NCI-H1105 treated with DMSO at 0.1 percent for 48 hours (cell line): Measurements from ENCODE around the gene TLE3.

ENCODE experiments used
- DNase-seq: peaks from one replicate; lab custom pipeline; 2025; lab: John Stamatoyannopoulos, UW

The TLE3 gene

DNA sequence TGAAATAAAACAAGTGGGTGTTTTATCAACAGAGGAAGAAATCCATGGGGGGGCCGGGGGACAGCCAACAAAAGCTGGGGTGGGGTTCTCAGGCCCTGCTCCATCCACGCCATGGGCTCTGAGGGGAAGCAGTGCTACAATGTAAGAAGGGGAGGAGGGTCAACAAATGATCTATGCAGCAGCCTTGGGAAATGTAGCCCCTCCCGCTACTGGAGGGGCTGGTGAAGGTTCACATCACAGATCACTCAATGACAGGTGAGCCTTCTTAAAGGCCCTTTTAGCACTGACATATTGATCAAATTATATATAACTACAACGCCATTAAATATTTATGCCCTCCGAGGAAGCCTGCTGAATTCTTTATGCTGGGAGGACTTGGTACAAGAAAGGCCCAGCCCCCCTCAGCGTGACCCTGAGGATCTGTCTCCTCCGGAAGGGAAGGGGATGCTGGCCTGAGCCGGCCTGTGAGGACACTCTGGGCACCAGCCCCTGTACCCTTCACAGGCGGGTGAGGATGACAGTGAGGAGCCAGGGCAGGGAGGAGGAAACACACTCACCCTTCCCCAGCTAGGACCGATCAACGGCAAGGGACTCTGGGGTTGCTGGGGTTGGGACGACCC lies 15.3 kb downstream of the TLE3 start:
- DNase-seq, result no peak

DNA sequence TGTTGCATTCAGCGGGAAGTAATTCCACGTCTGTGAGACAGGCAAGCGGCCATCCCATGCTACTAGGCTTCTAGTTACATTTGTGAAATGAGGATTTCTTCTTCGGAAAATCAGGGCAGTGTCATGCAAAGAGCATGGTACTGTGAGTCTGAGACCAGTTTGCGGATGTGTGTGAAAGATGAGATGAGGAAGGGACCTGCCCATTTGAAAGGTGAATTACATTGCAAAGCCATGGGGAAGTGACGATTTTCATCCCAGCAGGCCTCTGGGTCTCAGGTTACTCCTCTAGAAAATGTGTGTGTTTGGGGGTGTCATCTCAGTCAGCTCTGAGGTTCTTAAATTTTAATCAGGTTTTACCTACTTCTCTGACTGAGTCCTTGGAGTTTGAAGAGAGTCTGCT lies 16.1 kb downstream of the TLE3 start:
- no peak for DNase-seq

DNA sequence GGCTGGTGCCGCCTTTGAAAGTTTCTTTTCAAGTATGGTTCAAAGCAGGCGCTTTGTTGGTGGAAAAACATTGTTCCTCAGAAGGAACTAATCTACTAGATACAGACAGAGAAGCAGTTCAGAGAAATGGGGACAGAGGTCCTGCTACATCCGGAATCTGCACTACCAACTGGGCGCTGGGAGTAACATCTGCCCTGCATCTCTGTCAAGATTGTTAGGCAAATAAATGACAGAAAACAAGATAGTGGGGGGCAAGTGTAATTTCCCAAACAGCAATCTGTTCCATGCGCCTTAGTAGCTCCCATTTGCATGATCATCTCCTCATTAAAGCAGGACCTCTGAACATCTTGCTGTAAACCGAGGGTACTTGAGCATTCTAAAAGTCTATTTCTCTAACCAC lies 17.4 kb downstream of the TLE3 start:
- DNase-seq, result no peak

DNA sequence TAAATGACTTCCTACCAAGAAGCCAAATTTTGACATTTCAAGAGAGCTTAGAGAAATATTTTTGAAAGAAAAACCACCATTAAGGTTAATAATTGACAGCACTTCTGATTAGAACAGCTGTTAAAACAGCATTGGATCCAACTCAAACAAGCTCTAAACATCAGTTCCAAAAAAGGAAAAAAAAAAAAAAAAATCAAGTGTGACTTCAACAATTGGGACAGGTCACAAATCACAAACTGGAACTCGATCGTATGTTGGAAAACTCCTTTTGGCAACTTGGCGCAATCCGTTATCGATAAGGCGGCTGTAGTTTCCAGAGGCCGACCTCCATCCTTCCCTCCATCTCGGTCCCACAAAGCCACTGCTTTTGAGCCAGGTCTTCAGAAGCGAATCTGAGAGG lies 17.8 kb downstream of the TLE3 start:
- DNase-seq, result no peak

DNA sequence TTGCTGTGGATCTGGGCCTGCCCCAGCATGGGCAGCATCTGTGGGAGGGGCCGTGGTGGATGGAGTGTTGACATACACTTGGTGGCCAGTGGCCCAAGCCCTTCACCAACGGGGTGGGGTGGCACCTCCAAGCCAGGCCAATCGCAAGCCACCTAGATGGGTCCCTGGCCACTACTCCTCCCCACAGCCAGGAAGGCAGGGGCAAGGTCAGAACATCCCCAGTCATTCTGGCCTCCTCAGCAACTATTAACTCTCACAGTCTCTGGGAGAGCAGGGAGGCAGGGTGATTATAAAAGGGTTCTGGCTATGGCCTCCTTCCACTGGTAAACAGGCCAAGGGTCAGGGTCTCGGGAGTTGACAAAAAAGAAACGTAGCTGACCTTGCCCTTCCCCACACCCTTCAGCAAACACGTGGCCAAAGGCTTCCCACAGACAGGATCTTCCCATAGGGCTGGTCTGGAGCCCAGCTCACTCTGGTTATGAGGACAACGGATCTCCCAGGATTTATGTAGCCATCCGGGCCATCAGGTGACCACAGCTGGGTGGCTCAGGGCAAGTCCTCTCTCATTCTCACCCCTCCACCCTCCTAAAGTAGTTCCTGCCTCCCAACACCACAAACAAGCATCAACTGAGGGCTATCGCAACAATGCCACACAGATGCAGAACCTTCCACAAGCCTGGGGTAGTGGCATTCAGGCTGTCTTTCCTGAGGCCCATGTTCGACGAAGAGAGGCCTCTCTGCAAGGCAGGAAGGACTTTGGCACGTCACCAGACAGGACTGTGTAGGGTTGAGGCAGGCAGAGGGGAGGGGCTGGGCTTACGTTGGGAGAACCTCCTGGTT lies 18.9 kb downstream of the TLE3 start:
- no peak for DNase-seq

DNA sequence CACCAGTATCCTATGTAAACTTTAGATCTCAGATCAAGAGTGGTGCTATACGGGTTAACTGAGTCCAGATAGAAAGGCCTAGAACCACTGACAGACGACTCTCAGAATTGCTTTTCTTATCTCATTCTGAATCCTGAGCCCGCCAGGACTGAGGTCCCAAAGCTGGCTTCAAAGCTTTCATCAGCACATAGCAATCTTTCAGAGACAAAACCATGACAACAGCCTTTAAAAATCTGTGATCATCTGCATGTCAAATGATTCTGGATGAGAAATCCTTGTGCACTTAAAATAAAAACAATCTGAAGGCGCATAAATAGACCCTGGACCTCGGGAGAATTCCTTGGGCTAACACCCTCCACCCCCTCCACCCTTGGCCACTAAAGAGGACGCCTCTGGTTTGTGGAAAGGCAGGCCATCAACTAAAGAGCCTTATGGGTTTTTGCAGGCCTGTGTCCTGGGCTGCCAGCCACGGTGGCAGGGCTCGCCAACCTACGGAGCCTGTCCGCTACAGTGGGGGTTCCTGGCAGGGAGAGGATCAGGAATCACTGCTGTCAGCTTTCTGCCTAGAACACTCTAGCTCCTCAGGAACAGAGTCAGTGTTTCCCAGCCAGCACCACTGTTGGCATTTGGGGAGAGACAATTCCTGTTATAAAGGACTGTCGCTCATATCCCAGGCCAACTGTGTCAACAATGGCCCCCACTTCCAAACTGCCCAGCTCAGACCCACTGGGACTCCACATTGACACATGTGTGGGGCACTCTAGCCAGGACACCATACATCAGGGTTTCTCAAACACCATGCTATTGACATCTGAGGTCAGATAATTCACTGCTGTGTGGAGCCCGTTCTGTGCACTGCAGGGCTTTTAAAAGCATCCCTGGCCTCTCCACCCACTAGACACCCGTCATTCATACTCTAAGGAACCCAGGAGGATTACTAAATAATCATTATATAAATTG lies 20.2 kb downstream of the TLE3 start:
- DNase-seq, result no peak

DNA sequence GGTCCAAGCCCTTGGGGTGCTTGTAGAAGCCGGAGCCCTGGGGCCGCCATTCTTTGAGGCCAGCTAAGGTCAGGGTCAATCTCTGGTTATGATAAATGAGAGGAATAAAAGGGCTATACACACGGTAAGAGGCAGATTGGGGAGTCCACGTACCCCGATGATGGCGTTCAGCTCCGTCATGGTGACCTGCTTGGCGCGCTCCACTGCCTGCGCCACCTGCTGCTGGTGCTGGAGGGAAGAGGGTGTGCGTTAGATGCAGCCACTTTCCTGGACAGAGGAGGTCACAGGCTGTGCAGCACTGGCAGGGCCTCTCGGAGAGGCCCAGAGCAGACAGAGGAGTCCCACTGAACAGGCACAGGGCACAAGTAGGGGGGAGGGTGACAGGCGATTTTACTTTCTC lies 23.3 kb downstream of the TLE3 start:
- no peak for DNase-seq

DNA sequence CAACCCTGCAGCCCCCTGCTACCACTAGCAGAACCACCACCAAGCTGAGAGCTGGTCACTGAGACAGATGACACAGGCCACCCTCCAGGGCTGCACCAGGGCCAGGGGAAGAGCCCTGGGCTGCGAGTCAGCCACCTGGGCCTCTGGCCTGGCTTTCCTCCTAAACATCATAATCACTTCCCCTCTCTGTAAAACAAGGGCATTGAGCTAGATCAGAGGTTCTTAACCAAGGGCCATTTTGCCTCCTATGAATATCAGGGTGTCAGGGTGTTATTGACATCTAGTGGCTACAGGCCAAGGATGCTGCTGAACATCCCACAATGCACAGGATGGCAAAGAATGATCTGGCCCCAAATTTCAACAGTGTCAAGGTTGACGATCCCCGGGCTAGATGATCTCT lies 25.2 kb downstream of the TLE3 start:
- no peak for DNase-seq

DNA sequence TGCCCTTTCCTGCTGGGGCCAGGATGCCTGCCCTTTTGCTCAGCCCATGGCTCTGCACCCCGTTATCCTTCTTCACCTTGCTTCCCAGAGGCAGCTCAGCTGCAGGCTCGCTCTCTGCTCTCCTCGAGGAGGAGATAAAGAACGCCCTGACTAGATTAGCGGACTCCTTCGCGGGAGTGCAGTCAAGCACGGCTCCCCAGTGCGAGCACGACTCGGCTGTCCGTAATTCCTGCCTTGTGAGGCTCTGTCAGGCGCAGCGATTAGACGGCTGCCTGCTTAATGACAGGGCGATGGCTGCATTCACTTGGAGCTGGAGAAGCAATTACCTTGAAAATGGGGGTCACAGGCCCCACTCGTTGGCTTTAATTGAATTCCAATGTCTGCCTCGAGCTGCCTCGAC lies 25.9 kb downstream of the TLE3 start:
- DNase-seq, result no peak

DNA sequence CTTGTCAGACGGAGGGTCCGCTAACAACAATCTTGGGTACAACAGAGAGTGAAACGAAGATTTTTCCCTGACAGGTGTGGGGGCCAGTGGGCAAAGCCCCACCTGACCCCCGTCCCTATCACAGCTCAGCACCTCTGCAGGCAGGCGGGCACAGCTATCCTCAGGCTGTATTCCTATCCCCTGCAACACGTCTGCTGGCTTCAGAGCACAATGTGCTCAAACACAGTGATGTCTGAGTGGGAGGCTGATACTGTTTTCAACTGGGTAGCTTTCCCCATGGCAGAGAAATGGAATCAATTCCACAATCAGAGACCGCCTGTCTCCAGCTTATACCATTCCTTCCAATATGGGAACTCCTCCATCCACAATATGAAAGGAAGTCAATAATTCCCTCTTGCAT lies 28.0 kb downstream of the TLE3 start:
- DNase-seq, result no peak

DNA sequence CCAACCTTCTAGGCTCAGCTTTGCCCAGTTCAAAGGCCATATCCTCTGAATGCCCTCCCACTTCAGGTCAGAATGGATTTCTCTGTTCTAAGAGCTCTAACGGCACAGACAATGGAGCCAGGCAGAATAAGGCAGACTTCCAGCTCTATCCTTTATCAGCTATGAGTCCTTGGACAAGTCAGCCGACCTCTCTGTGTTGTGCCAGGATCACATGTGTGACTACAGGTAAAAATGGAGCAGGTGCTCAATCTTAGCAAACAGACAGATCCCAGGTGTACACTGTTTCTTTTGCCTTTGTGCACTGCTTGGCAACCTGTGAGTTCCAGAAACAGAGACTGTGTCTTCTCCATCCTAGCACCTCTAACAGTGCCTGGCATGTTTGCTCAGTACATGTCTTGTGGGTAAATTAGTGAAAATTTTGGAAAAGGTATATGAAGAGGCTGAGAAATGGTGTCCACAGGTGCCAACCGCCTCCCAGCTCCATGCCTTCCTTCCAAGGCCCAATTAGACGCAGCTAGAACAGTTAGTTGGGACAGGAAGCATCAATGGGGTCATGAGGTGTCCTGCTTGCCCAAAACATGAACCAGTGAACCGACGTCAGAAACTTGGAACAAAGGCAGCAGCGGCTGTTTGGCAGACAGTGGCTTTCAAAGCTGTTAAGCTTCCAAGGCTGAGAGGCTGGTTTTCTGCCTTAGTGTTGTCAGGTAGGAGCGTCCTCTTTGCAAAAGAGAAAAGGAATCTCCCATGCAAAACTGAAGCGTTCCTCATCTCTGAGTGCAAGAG lies 28.7 kb downstream of the TLE3 start:
- no peak for DNase-seq

DNA sequence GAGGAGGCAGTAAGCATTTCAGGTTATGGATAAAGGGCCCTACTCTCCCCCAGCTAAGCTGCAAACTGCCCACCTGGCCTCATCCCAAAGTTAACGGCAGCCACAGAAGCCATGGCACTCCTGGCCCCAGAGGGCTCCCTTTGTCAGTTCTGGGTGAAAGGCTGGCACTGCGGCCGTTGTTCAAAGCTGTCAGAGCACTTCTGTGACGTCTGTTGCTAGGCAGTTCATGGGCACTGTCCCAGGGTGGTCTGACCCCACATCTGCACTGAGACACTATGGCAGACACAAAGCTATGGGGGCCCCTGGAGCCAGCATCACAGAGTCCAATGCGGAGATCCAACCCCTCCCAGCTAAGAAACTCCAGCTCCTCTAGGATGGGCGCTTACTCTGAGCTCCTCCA lies 30.0 kb downstream of the TLE3 start:
- no peak for DNase-seq

DNA sequence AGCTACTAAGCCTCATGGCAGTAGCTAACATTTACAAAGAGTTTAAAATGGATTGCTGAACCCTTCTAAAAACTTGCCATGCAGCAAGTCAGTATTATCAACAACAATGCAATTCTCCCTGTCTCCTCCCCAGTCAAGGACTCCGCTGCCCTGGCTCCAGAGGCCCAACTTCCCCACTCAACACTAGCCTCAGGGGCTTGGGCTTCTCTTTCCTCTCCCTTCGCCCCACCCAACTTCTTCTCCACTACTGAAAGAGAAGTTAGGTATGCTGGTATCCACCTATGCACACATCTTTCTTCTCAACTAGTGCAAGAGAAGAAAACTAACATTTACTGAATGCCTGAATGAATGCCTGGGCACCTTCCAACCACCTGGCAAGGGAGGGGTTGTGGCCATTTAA lies 30.7 kb downstream of the TLE3 start:
- DNase-seq, result no peak

DNA sequence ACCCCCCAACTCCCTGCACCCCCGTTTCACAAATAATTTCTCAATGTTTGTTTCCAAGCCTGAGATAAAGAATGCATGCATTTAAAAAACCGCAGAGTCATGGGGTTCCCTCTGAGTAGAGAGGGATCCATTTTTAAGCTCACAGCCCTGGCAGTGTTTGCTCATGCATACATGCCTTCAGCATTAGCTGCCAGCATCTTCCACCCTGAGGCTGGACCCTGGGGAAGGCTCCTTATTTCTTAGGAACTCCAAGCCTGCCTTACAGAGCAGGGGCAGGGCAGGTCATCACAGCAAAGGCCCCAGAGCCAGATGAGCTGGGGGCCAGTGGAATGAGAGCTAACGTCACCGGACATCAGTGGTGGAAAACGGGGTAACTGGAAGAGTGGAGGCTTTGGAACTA lies 31.3 kb downstream of the TLE3 start:
- no peak for DNase-seq

DNA sequence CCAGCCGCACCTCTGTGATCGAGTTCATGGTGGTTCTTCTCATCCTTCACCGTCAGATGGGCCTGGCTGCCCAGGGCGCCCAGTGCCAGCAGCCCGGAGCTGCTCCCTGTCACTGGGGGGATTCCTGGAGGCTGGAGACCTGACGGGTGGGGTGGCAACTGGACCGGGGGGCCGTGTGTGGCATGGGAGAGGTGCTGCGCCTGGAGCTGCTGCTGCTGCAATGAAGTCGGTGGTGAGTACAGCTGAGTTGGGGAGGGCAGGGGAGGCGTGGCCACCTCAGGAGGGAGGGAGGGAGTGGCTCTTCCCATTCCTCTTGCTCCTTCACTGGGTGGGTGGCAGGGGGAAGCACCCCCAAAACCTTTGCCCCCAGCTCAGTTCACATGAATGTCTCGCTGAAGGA lies 31.7 kb downstream of the TLE3 start:
- DNase-seq, result no peak

DNA sequence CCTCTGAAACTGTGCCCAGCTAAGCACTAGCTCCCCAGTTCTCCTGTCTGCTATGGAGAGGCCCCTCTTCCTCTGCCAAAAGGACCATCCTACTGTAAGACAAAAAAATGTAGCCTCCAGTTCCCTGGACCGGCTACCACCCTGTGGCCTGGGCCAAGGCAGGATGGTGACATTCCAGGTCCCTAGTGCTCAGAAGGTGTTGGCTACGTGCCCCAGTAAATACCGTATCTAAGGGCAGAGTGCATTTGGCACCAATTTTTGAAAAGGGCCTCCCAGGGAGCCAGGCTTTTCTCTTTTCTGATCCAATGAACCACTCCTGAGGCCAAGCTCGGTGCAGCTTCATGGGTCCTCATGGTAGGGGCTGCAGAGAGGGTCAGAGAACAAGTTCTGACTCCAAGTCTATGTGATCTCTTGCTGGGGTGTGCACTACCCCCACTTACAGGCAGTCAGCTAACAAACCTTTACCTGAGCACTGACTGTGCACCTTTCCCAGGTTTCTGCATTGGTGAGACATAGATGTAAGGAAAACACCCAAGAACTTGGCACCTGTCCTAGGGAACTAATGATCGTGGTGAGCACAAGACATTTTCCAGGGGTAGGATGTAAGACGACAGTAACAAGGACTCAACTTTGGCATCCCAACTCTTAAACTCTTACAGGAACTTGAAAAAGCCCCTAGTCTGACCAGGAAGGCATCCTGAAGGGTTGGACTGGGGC lies 32.6 kb downstream of the TLE3 start:
- no peak for DNase-seq

DNA sequence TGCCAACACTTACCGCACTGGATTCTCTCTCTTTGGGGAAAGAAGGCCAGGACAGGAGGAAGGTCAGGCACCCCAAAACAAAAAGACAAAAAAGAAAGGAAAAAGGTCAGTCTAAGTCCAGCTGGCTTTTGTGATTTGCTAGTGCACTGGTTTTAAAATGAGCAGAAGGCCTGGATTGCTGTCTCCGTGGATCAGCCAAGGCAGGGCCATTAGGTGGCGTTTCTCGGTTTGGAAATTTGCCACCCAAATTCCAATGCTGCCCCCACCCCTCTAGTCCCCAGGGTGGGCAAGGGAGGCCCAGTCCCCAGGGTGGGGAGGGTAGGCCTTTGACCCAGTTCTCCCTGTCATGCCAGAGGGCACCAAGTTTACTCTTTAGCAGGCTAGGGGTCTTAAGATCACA lies 33.3 kb downstream of the TLE3 start:
- no peak for DNase-seq

DNA sequence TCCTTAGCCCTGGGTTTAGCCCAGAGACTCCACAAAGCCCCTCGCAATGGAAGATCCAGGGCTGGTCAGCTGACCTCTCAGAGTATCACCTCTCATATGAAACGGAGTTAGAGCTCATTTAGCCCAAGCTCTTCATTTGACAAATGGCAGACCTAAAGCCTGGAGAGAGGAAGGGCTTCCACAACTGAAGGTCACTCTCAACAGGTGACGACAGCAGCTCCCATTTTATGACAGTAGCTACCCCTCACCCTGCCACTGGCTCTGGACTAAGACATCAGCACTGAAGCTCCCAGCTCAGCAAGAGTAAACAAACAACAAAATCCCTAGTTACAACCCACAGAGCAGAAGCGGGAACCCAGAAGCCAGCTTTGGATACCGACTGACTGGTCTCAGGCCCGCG lies 33.7 kb downstream of the TLE3 start:
- no peak for DNase-seq

DNA sequence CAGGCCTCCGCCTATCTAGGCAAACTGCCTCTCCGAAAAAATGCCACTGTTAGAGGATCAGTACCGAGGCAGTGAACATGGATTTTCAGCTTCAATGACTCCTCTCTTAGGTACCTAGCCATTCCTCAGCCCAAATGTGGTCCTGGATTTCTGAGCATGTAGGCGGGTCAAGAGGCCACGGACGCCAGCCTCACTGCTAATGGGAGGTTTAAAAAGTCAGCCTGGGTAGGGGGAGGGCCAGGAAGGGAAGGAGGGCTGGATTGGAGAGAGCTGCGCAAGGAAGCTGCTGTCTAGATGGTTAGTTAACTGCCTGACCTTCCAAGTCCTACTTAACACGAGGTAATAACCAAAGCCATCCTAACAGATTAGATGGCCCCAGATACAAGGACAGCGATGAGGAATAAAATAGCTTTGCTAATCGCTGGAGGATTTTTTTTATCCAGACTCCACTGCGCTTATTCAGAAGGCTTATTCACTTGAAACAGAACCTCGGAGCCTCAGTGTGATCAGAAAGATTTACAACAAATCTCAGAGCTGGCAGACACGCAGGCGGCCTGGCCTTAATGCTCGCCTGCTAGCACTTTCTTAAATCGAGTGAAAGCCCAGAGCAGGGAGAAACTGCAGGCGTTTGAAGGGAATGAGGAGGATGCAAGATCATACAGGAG lies 34.3 kb downstream of the TLE3 start:
- DNase-seq, result no peak

DNA sequence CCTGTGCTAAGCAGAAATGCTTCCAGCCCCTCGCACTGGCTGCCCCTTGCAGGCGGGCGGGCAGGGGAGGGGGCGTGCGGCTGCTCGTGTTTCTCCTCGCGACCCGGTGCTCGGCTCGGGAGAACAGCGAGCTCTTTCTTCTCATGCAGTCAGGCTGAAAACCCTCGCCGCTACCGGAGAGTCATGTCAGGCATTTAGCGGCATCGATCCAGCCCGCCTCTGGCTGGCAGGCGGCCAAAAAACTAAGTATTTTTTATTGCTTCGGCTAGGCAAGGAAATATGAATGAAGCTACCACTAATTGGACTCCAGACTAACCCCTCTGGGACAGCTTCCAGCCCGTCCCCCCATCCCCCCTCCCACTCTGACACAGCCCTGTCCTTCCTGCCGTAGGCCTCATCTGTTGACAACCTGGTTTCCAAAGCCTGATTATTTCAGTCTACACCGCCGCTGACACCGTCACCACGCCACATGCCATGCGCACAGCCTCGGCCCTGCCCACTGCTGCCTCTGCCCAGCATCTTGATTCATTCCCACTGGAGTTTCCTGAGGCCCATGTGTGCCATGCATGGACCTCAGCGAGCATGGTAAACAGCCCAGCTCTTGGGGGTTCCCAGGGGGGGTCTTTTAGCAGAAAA lies 35.3 kb downstream of the TLE3 start:
- peak; percentile 99 for DNase-seq
